HepG2 (cell line): ENCODE measurements around the gene ZNF276. TPM values are rescaled to one million over a fixed set of nuclear protein-coding genes. Genes with fewer than 3 reads are reported as not detected.
A peak's percentile ranks its signal among the peaks of the same experiment; 100 is the strongest.

Source experiments
- FOXO1 ChIP-seq: sonication (generic); formaldehyde crosslinking; IDR thresholded peaks from 2 replicates; pipeline ENCODE4 v1.4.0; 2020; ENCODE audit warnings: missing genetic modification reagents
- MATR3 ChIP-seq: sonication (generic); formaldehyde crosslinking; IDR thresholded peaks from 2 replicates; pipeline ENCODE4 v1.4.0; 2020; ENCODE audit warnings: missing genetic modification reagents
- NCOA1 ChIP-seq: sonication (generic); formaldehyde crosslinking; IDR thresholded peaks from 2 replicates; pipeline ENCODE4 v1.9.0; 2021; ENCODE audit warnings: missing genetic modification reagents
- NFKB2 ChIP-seq: sonication (generic); formaldehyde crosslinking; IDR thresholded peaks from 2 replicates; pipeline ENCODE4 v1.4.0; 2020; ENCODE audit warnings: missing genetic modification reagents, borderline replicate concordance
- NFKBIZ ChIP-seq: IDR thresholded peaks from 2 replicates; pipeline ENCODE4 v1.6.1; 2018; ENCODE audit warnings: missing genetic modification reagents, missing compliant biosample characterization
- PCBP2 ChIP-seq: fragments of 200-400 bp; formaldehyde crosslinking; optimal IDR thresholded peaks from 2 replicates; pipeline ENCODE3; 2018; ENCODE audit warnings: low read length, low read depth; ENCODE audit not compliant: poor library complexity, severe bottlenecking
- POLR2A ChIP-seq, 2 experiments: IDR thresholded peaks; 2 replicates each; pipeline ENCODE4 v1.6.1; 2011; ENCODE audit warnings: low read depth in 2 of 2, low read length in 2 of 2, mild to moderate bottlenecking in 1 of 2, moderate library complexity in 1 of 2; ENCODE audit not compliant: insufficient read depth in 1 of 2
- SP2 ChIP-seq: sonication (generic); formaldehyde crosslinking; IDR thresholded peaks from 2 replicates; pipeline ENCODE4 v1.5.1; 2020; ENCODE audit warnings: mild to moderate bottlenecking, missing genetic modification reagents
- ZNF501 ChIP-seq: sonication (generic); formaldehyde crosslinking; IDR thresholded peaks from 2 replicates; pipeline ENCODE4 v1.5.1; 2020; ENCODE audit warnings: mild to moderate bottlenecking, moderate library complexity, missing genetic modification reagents
- polyA plus RNA-seq, 8 experiments: library from polyadenylated mRNA; depleted of rRNA in 3 of 8; stranded (reverse) in 7 of 8; unstranded in 1 of 8; fragments of >200 nt; fragmentation: Illumina TruSeq in 4 of 8; extraction: Trizol in 4 of 8; gene quantifications; 2 replicates each; pipeline versions ENCODE4 v1.2.1 to v1.2.3, GENCODE V29; 2011 to 2016; ENCODE audit warnings: low read depth in 4 of 8, missing spikeins in 1 of 8, mixed read lengths in 1 of 8; ENCODE audit not compliant: insufficient read depth in 1 of 8
- total RNA-seq, 5 experiments: library from RNA; depleted of rRNA; stranded (reverse); fragments of >200 nt; fragmentation: Illumina TruSeq; extraction: Trizol; gene quantifications; 2 replicates each; pipeline ENCODE4 v1.2.3, GENCODE V29; 2016; ENCODE audit warnings: low read depth in 1 of 5
- TF ChIP-seq, protein P1 (sequence below): sonication (generic); formaldehyde crosslinking; IDR thresholded peaks from 2 replicates; pipeline ENCODE4 v1.5.0; 2020; ENCODE audit warnings: mild to moderate bottlenecking, missing genetic modification reagents, borderline replicate concordance
- TF ChIP-seq, protein P2 (sequence below): sonication (generic); formaldehyde crosslinking; IDR thresholded peaks from 2 replicates; pipeline ENCODE4 v1.5.0; 2020; ENCODE audit warnings: mild to moderate bottlenecking, missing genetic modification reagents
- TF ChIP-seq, protein P3 (sequence below): sonication (generic); formaldehyde crosslinking; IDR thresholded peaks from 2 replicates; pipeline ENCODE4 v1.4.0; 2020; ENCODE audit warnings: missing genetic modification reagents, borderline replicate concordance
- TF ChIP-seq, protein P4 (sequence below): IDR thresholded peaks from 2 replicates; pipeline ENCODE4 v1.6.1; 2018; ENCODE audit warnings: missing genetic modification reagents

Gene ZNF276
- total and polyA plus RNA-seq, 2 of the 13 experiments (the other 11 are each of a cell fraction or from before 2014, with no cell fraction given) = 17.7 to 18.0 TPM

DNA sequence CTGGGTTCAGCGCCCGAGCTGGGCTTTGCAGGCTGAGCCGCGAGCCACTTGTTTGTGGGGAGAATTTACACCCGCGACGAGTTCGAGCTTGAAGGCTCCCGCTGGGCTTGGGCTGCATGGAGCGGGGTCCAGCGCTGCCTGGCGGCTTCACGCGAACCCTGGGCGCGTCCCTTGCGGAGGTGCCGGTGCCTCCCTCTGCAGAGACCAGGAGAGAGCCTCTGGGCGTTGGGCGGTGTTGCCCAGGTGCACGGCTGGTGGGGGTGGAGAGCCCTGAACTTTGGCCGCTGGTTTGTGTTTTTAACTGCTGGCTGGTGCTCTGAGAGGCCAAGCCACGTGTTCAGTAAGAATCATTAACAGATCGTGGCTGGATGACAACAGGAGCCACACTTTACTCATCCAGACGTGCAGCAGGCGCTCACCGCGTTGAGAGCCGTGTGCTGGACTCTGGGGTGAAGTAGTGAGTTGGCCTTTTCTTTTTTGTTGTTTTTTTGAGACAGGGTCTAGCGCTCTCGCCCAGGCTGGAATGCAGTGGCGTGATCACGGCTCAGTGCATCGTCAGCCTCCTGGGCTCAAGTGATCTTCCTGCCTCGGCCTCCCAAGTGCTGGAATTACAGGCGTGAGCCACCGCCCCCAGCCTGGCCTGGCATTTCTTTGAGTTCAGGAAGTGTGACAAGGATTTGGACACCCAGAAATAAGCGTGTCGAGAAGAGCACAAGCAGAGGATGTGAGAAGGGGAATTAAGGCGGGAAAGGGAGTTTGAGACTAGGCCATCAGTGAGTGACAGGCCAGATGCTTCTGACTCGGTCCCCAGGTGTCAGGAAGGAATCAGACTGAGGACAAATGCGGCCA lies 34.0 kb upstream of the ZNF276 start (continued):
- TF ChIP-seq, protein P1, sequence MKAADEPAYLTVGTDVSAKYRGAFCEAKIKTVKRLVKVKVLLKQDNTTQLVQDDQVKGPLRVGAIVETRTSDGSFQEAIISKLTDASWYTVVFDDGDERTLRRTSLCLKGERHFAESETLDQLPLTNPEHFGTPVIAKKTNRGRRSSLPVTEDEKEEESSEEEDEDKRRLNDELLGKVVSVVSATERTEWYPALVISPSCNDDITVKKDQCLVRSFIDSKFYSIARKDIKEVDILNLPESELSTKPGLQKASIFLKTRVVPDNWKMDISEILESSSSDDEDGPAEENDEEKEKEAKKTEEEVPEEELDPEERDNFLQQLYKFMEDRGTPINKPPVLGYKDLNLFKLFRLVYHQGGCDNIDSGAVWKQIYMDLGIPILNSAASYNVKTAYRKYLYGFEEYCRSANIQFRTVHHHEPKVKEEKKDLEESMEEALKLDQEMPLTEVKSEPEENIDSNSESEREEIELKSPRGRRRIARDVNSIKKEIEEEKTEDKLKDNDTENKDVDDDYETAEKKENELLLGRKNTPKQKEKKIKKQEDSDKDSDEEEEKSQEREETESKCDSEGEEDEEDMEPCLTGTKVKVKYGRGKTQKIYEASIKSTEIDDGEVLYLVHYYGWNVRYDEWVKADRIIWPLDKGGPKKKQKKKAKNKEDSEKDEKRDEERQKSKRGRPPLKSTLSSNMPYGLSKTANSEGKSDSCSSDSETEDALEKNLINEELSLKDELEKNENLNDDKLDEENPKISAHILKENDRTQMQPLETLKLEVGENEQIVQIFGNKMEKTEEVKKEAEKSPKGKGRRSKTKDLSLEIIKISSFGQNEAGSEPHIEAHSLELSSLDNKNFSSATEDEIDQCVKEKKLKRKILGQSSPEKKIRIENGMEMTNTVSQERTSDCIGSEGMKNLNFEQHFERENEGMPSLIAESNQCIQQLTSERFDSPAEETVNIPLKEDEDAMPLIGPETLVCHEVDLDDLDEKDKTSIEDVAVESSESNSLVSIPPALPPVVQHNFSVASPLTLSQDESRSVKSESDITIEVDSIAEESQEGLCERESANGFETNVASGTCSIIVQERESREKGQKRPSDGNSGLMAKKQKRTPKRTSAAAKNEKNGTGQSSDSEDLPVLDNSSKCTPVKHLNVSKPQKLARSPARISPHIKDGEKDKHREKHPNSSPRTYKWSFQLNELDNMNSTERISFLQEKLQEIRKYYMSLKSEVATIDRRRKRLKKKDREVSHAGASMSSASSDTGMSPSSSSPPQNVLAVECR (CRISPR knock-in tag) = peak; percentile 97
- TF ChIP-seq NFKBIZ (CRISPR knock-in tag) = peak; percentile 97
- peak; percentile 97 for TF ChIP-seq POLR2A (IDR thresholded peaks at IDR 0.05; ENCODE audit: insufficient read depth in 1 of 2, low read depth in 2 of 2, low read length in 2 of 2)
- no peak for TF ChIP-seq MATR3 (CRISPR knock-in tag)
- peak; percentile 98 for TF ChIP-seq NFKB2
- TF ChIP-seq PCBP2 = no peak
- TF ChIP-seq ZNF501 (CRISPR knock-in tag) = peak; percentile 99
- TF ChIP-seq, protein P2, sequence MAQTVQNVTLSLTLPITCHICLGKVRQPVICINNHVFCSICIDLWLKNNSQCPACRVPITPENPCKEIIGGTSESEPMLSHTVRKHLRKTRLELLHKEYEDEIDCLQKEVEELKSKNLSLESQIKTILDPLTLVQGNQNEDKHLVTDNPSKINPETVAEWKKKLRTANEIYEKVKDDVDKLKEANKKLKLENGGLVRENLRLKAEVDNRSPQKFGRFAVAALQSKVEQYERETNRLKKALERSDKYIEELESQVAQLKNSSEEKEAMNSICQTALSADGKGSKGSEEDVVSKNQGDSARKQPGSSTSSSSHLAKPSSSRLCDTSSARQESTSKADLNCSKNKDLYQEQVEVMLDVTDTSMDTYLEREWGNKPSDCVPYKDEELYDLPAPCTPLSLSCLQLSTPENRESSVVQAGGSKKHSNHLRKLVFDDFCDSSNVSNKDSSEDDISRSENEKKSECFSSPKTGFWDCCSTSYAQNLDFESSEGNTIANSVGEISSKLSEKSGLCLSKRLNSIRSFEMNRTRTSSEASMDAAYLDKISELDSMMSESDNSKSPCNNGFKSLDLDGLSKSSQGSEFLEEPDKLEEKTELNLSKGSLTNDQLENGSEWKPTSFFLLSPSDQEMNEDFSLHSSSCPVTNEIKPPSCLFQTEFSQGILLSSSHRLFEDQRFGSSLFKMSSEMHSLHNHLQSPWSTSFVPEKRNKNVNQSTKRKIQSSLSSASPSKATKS = peak; percentile 89; the same call in 1 of the 2 replicates
- TF ChIP-seq, protein P3, sequence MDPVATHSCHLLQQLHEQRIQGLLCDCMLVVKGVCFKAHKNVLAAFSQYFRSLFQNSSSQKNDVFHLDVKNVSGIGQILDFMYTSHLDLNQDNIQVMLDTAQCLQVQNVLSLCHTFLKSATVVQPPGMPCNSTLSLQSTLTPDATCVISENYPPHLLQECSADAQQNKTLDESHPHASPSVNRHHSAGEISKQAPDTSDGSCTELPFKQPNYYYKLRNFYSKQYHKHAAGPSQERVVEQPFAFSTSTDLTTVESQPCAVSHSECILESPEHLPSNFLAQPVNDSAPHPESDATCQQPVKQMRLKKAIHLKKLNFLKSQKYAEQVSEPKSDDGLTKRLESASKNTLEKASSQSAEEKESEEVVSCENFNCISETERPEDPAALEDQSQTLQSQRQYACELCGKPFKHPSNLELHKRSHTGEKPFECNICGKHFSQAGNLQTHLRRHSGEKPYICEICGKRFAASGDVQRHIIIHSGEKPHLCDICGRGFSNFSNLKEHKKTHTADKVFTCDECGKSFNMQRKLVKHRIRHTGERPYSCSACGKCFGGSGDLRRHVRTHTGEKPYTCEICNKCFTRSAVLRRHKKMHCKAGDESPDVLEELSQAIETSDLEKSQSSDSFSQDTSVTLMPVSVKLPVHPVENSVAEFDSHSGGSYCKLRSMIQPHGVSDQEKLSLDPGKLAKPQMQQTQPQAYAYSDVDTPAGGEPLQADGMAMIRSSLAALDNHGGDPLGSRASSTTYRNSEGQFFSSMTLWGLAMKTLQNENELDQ (CRISPR knock-in tag) = no peak
- 0 out of 2 replicates have a peak, but pooled peaks have one; percentile 25 for TF ChIP-seq SP2 (CRISPR knock-in tag)
- TF ChIP-seq FOXO1 (CRISPR knock-in tag) = peak; percentile 98
- TF ChIP-seq NCOA1 (CRISPR knock-in tag) = peak; percentile 28; the same call in 1 of the 2 replicates
- TF ChIP-seq, protein P4, sequence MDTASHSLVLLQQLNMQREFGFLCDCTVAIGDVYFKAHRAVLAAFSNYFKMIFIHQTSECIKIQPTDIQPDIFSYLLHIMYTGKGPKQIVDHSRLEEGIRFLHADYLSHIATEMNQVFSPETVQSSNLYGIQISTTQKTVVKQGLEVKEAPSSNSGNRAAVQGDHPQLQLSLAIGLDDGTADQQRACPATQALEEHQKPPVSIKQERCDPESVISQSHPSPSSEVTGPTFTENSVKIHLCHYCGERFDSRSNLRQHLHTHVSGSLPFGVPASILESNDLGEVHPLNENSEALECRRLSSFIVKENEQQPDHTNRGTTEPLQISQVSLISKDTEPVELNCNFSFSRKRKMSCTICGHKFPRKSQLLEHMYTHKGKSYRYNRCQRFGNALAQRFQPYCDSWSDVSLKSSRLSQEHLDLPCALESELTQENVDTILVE (CRISPR knock-in tag) = peak; percentile 97
